H1 (cell line): ENCODE data around the gene LMNTD2. TPM values are rescaled to one million over a fixed set of nuclear protein-coding genes. Genes with fewer than 3 reads are reported as not detected.

Source experiments
- JUN ChIP-seq: IDR thresholded peaks from 2 replicates; pipeline ENCODE4 v1.6.1; 2011; ENCODE audit warnings: low read depth, mild to moderate bottlenecking, improper control_type of control experiment, low read length
- KDM1A ChIP-seq: fragments of 200-600, 300-600 bp; sonication (generic); IDR thresholded peaks from 2 replicates; pipeline ENCODE4 v1.7.1; 2016; ENCODE audit warnings: mild to moderate bottlenecking, low read length, borderline replicate concordance
- POLR2A ChIP-seq, 2 experiments: IDR thresholded peaks; 1 replicate in 1 of 2; 2 replicates in 1 of 2; pipeline ENCODE4 v1.6.1; 2011; ENCODE audit warnings: low read depth in 2 of 2, low read length in 2 of 2, mild to moderate bottlenecking in 2 of 2; ENCODE audit errors: control extremely low read depth in 1 of 2
- TBP ChIP-seq: IDR thresholded peaks from 2 replicates; pipeline ENCODE4 v1.6.1; 2011; ENCODE audit warnings: low read depth, low read length, improper control_type of control experiment
- polyA plus RNA-seq, 7 experiments: library from polyadenylated mRNA; depleted of rRNA in 3 of 7; stranded (reverse) in 5 of 7; unstranded in 2 of 7; fragments of >200 nt in 5 of 7; fragments of 200-250 nt in 2 of 7; gene quantifications; 1 replicate in 5 of 7; 2 replicates in 1 of 7; 4 replicates in 1 of 7; pipeline versions ENCODE4 v1.2.1 to v1.2.3, GENCODE V29; 2011 to 2013; ENCODE audit warnings: missing spikeins in 2 of 7, mixed read lengths in 2 of 7
- total RNA-seq: library from RNA; stranded (reverse); fragmentation: NEBNext Ultra II Directional; extraction: Animal tissue kit (Norgen Biotek cat#: 25700); gene quantifications from 2 replicates; pipeline ENCODE4 v1.2.1, GENCODE V29; 2021

The LMNTD2 gene
- total and polyA plus RNA-seq, 2 of the 8 experiments (the other 6 are each of a cell fraction or from before 2014, with no cell fraction given), result 1.6 to 3.1 TPM

DNA sequence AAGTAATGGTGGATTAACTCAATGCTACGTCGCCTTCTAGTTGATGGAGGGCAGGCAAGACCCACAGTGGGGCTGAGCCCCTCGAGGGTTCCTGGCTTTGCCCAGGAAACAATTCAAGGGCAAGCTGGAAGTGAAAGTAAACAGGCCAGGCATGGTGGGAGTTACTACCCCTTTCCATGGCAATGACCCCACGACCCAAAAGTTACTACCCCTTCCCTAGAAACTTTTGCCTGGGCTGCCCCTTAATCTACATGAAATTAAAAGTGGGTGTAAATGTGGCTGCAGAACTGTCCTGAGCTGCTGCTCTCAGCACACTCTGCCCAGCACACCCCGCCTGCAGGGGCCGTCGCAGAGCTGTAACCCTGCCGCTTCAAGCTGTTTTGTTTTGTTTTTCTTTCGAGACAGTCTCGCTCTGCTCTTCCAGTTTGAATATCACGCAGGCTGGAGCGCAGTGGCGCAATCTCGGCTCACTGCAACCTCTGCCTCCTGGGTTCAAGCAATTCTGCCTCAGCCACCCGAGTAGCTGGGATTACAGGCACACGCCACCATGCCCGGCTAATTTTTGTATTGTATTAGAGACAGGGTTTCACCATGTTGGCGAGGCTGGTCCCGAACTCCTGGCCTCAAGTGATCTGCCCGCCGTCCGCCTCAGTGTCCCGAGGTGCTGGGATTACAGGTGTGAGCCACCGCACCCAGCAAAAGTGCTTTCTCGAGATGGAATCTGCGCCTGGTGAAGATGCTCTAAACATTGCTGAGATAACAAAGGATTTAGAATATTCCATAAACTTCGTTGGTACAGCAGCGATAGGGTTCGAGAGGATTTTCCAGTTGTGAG, 47.6 kb downstream of the LMNTD2 start (continued):
- TF ChIP-seq TBP (no peak), KDM1A (no peak), JUN (no peak), POLR2A (IDR thresholded peaks at IDR 0.05; ENCODE audit: control extremely low read depth in 1 of 2, low read depth in 2 of 2, low read length in 2 of 2) (no peak)
